ENCODE measurements around the gene PDE4A. TPM values are rescaled to one million over a fixed set of nuclear protein-coding genes. Genes with fewer than 3 reads are reported as not detected.

PDE4A gene
- polyA plus RNA-seq, 1 donor: 5.0 TPM

DNA sequence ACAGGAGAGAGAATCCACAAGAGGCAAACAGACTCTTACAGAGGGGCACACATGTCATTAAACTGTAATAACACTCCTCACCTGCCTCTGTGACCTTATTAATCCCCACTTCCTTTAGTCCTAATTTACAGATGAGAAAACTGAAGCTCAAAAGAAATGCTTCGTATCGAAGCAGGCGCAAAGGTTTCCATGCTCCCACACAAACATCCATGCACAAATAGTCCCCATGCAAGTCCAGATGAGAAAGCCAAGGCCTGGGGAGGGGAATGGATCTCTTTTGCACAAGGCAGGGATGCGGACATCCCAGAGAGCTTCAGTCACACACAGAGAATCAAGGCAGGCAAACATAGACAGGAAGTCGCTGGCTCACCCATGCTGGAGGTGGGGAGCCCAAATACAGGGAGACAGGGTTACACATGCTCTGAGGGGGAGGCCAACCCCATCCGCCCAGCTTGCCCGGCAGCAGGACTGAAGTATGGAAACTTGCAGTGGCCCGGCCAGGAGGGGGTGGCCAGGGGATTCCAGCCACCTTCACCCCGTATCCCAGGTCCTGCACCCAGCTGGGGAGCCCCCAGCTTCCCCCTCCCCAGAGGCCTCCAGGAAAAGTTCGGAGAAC lies 96.4 kb downstream of the PDE4A start:
- DNase-seq: no peak

DNA sequence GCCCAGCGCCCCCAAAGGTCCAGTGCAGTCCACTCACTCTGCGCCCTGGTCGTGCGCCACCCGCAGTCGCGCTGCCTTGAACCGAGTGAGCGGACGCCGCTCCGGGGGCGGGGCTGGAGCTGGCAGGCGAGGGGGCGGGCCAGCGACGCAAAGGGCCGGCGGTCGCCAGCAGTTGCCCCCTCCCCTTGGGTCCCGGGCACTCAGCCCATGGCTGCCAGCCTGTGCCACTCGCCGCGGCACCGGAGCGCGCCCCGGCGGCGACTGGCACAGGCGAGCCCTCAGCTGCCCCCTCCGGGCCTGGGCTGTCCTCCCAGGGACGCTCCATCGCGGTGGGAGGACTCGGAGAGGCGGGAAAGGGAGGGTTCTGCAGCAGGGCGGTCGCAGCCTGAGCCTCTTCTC lies 97.0 kb downstream of the PDE4A start, which contains the start of gene S1PR5:
TSS of gene S1PR5 (minus strand) at position 87 of the 399 bp plus-strand sequence. CDS start 2,436 bp downstream, outside the sequence.
- no peak for DNase-seq

DNA sequence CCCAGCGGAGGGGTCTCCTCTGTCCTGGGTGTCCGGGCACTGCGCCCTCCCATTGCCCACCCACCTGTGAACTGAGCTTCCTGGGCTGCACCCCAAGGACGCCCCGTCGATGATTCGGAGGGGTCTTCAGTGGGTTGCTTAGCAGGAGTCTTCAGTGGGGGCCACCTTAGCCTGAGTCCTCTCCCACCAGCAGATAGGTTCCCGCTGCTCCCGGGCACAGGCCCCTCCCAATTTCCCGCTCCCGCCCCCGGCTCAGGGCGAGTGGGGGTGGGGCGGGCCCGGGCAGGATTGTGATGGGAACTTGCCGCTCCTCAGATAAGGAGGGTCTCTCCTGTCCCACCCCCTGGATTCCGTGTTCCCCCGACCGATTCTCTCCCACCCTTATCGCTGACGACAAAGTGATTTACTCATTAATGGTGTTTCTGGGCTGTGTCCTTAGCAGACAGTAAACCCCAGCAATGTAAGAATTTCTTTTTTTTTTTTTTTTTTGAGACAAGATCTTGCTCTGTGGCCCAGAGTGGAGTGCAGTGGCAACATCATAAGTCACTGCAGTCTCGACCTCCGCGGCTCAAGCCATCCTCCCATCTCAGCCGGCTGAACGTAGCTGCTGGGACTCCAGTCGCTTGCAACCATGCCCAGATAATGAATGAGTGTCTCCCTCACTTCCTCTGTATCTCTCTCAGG lies 97.6 kb downstream of the PDE4A start:
- DNase-seq: no peak

DNA sequence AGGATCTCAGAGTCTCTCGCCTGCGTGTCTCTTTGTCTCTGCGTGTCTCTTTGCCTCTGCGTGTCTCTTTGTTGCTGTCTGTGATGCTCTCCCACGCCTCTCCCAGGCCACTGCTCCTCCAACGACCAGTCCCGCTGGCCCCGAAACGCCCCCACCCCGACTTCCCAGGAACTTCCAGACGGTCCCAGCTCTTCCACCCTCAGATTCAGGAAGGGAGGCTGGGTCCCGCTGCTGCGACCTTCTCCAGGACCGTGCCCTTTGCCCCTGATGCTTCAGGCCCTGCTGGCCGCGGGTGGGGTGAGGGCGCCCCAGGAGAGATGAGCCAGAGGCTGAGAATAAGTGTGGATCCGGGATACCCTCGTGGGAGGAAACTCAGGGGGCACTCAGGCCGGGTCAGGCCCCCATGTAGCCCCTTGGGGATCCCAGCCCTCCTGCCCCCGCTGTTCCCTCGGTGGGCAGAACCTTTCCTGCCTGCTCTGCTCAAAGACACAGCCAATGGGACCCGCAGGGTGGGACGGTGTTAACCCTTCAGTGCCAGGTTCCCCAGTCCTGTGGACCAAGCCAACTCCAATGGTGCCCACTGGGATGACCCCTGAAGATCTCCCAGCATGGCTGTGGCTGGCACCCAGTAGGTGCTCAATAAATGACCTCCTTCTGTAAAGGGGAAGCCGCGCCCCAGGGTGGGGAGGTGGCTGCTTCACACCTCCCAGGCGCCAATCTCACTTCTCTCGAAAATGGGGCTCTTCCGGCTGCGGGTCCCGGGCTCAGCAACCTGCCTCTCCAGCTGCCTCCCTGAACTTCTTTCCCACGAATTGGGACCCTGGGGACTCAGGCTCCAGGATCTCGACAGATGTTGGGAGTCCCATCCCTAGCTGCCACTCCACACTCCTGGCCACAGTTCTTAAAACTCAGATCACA lies 98.4 kb downstream of the PDE4A start:
- DNase-seq: no peak

Other genes starting within 250 kb of the PDE4A start
- 65.8 TPM for gene DNMT1, start 225.6 kb upstream of the PDE4A start, polyA plus RNA-seq (ENCODE audit: insufficient read length)
- 10.8 TPM for gene S1PR2, start 189.2 kb upstream of the PDE4A start, polyA plus RNA-seq (ENCODE audit: insufficient read length)
- gene MRPL4, start 168.3 kb upstream of the PDE4A start, polyA plus RNA-seq (ENCODE audit: insufficient read length): 36.0 TPM
- 9.5 TPM for gene ICAM1, start 149.4 kb upstream of the PDE4A start, polyA plus RNA-seq (ENCODE audit: insufficient read length)
- 0.45 TPM for gene ICAM4, start 133.6 kb upstream of the PDE4A start, polyA plus RNA-seq (ENCODE audit: insufficient read length)
- gene ICAM5, start 130.6 kb upstream of the PDE4A start, polyA plus RNA-seq (ENCODE audit: insufficient read length): 0.23 TPM
- 5.0 TPM for gene ZGLP1, start 110.7 kb upstream of the PDE4A start, polyA plus RNA-seq (ENCODE audit: insufficient read length)
- 19.4 TPM for gene FDX2, start 104.5 kb upstream of the PDE4A start, polyA plus RNA-seq (ENCODE audit: insufficient read length)
- 18.4 TPM for gene RAVER1, start 87.0 kb upstream of the PDE4A start, polyA plus RNA-seq (ENCODE audit: insufficient read length)
- 5.8 TPM for gene ICAM3, start 80.9 kb upstream of the PDE4A start, polyA plus RNA-seq (ENCODE audit: insufficient read length)
- gene TYK2, start 40.0 kb upstream of the PDE4A start, polyA plus RNA-seq (ENCODE audit: insufficient read length): 71.8 TPM
- 137 TPM for gene CDC37, start 17.0 kb upstream of the PDE4A start, polyA plus RNA-seq (ENCODE audit: insufficient read length)
- 65.6 TPM for gene KEAP1, start 82.8 kb downstream of the PDE4A start, polyA plus RNA-seq (ENCODE audit: insufficient read length)
- gene S1PR5, start 96.9 kb downstream of the PDE4A start, polyA plus RNA-seq (ENCODE audit: insufficient read length): 1.2 TPM
- 26.2 TPM for gene ATG4D, start 123.4 kb downstream of the PDE4A start, polyA plus RNA-seq (ENCODE audit: insufficient read length)
- 27.5 TPM for gene KRI1, start 145.5 kb downstream of the PDE4A start, polyA plus RNA-seq (ENCODE audit: insufficient read length)
- 14.4 TPM for gene CDKN2D, start 148.4 kb downstream of the PDE4A start, polyA plus RNA-seq (ENCODE audit: insufficient read length)
- gene AP1M2, start 166.8 kb downstream of the PDE4A start, polyA plus RNA-seq (ENCODE audit: insufficient read length): 0.86 TPM
- gene SLC44A2, start 205.0 kb downstream of the PDE4A start, polyA plus RNA-seq (ENCODE audit: insufficient read length): 184 TPM
- 175 TPM for gene ILF3, start 233.8 kb downstream of the PDE4A start, polyA plus RNA-seq (ENCODE audit: insufficient read length)

Data from hindlimb muscle (tissue), 1 donor.